A549 (cell line): ENCODE results near the gene SLC39A11. TPM values are rescaled to one million over a fixed set of nuclear protein-coding genes. Genes with fewer than 3 reads are reported as not detected.

ENCODE experiments used
- ATAC-seq, 2 experiments: fragments of 200-7000 bp in 1 of 2; fragments of >200 bp in 1 of 2; cut with Nextera tagmentation in 1 of 2; cut with Tn5 transposase in 1 of 2; 3 replicates each; pipeline versions ENCODE4 v1.8.0 to v1.9.1; 2018 to 2020; ENCODE audit warnings: mild to moderate bottlenecking in 1 of 2, moderate library complexity in 1 of 2
- CTCF ChIA-PET: fragments of 300-600 bp; sonication (Branson Sonifier 250); formaldehyde crosslinking; extraction: SDS; loops from one replicate; lab custom pipeline; 2021; ENCODE audit warnings: antibody characterized with exemption, inconsistent platforms; lab: Yijun Ruan, JAX
- POLR2A ChIA-PET: fragments of 350-600 bp; formaldehyde crosslinking; extraction: SDS; loops from one replicate; lab custom pipeline; 2021; ENCODE audit warnings: antibody characterized with exemption, inconsistent platforms; lab: Yijun Ruan, JAX
- DNase-seq, 2 experiments: peaks; one replicate each; pipeline versions ENCODE4 v3.0.0 to v3.0.0-alpha.2; 2011 to 2016; ENCODE audit warnings: low read depth in 1 of 2, low spot score in 1 of 2
- FAIRE-seq: peaks from 2 replicates; lab custom pipeline; 2011; peaks lifted over from hg19 to GRCh38; lab: Jason Lieb, UNC
- H3K27ac ChIP-seq, 2 experiments: fragments of >200 bp; sonication (Bioruptor Twin); formaldehyde crosslinking; 3 replicates each; pipeline ENCODE4 v1.5.1; 2016 to 2017
- H3K4me1 ChIP-seq: fragments of >200 bp; sonication (Bioruptor Twin); formaldehyde crosslinking; 3 replicates; pipeline ENCODE4 v1.6.1; 2016
- H3K4me2 ChIP-seq: fragments of >200 bp; sonication (Bioruptor Twin); formaldehyde crosslinking; 3 replicates; pipeline ENCODE4 v1.6.1; 2016
- H3K4me3 ChIP-seq: fragments of >200 bp; sonication (Bioruptor Twin); formaldehyde crosslinking; 3 replicates; pipeline ENCODE4 v1.5.1; 2016
- H3K9me3 ChIP-seq: fragments of >200 bp; sonication (Bioruptor Twin); formaldehyde crosslinking; 3 replicates; pipeline ENCODE4 v1.6.1; 2016
- BCL3 ChIP-seq: fragments of >200 bp; sonication (Bioruptor Twin); formaldehyde crosslinking; IDR thresholded peaks from 3 replicates; pipeline ENCODE4 v1.6.1; 2016
- CEBPB ChIP-seq, 2 experiments: fragments of >200 bp in 1 of 2; sonication (Bioruptor Twin) in 1 of 2; formaldehyde crosslinking in 1 of 2; IDR thresholded peaks; 2 replicates each; pipeline ENCODE4 v1.6.1; 2012 to 2016
- CTCF ChIP-seq: fragments of >200 bp; sonication (Bioruptor Twin); formaldehyde crosslinking; IDR thresholded peaks from 3 replicates; pipeline ENCODE4 v1.5.1; 2016
- E2F6 ChIP-seq: IDR thresholded peaks from 2 replicates; pipeline ENCODE4 v1.6.1; 2012; ENCODE audit warnings: low read depth, borderline replicate concordance
- EP300 ChIP-seq, 2 experiments: fragments of >200 bp; sonication (Bioruptor Twin); formaldehyde crosslinking; IDR thresholded peaks; 2 replicates in 1 of 2; 3 replicates in 1 of 2; pipeline ENCODE4 v1.6.1; 2016 to 2017
- ESRRA ChIP-seq: fragments of 150-350 bp; IDR thresholded peaks from 2 replicates; pipeline ENCODE4 v1.6.1; 2014; ENCODE audit warnings: mild to moderate bottlenecking, low read length, borderline replicate concordance
- FOSL2 ChIP-seq, 2 experiments: fragments of 450-650 bp in 1 of 2; fragments of >200 bp in 1 of 2; sonication (Bioruptor Twin) in 1 of 2; formaldehyde crosslinking; IDR thresholded peaks; 2 replicates each; pipeline versions ENCODE4 v1.5.0 to v1.6.1; 2016 to 2020; ENCODE audit warnings: mild to moderate bottlenecking in 1 of 2, moderate library complexity in 1 of 2
- FOXS1 ChIP-seq: fragments of 250-450 bp; sonication (Bioruptor Pico); IDR thresholded peaks from 2 replicates; pipeline ENCODE4 v1.5.0; 2020; ENCODE audit warnings: mild to moderate bottlenecking, moderate library complexity
- GATA3 ChIP-seq: IDR thresholded peaks from 2 replicates; pipeline ENCODE4 v1.6.1; 2012; ENCODE audit warnings: borderline replicate concordance
- HEYL ChIP-seq: fragments of 250-450 bp; sonication (Bioruptor Pico); IDR thresholded peaks from 2 replicates; pipeline ENCODE4 v1.8.0; 2021; ENCODE audit warnings: mild to moderate bottlenecking, moderate library complexity
- HOXA7 ChIP-seq: fragments of 250-450 bp; sonication (Bioruptor Pico); IDR thresholded peaks from 2 replicates; pipeline ENCODE4 v1.5.0; 2020; ENCODE audit warnings: mild to moderate bottlenecking, moderate library complexity
- HOXB5 ChIP-seq: fragments of 250-450 bp; sonication (Bioruptor Pico); IDR thresholded peaks from 2 replicates; pipeline ENCODE4 v1.5.0; 2020; ENCODE audit warnings: mild to moderate bottlenecking, moderate library complexity
- MAFK ChIP-seq: fragments of 450-650 bp; IDR thresholded peaks from 2 replicates; pipeline ENCODE4 v1.6.1; 2014; ENCODE audit not compliant: partially characterized antibody
- MAX ChIP-seq: IDR thresholded peaks from 2 replicates; pipeline ENCODE4 v1.6.1; 2012
- MAZ ChIP-seq: fragments of 150-350 bp; IDR thresholded peaks from 2 replicates; pipeline ENCODE4 v1.6.1; 2014; ENCODE audit warnings: antibody characterized with exemption, low read depth, low read length, borderline replicate concordance
- NFE2L2 ChIP-seq: fragments of 150-350 bp; conservative IDR thresholded peaks from 2 replicates; pipeline ENCODE4 v1.6.1; 2014; ENCODE audit warnings: low read length
- NR3C1 ChIP-seq: fragments of >200 bp; sonication (Bioruptor Twin); formaldehyde crosslinking; IDR thresholded peaks from 3 replicates; pipeline ENCODE4 v1.6.1; 2017
- POLR2AphosphoS2 ChIP-seq: conservative IDR thresholded peaks from 2 replicates; pipeline ENCODE4 v1.6.1; 2012; ENCODE audit warnings: low read length, improper control_type of control experiment, inconsistent platforms
- RCOR1 ChIP-seq: fragments of 150-350 bp; IDR thresholded peaks from 2 replicates; pipeline ENCODE4 v1.6.1; 2014; ENCODE audit warnings: antibody characterized with exemption, low read length, low read depth
- RNF2 ChIP-seq: fragments of 200-600 bp; sonication (generic); IDR thresholded peaks from 2 replicates; pipeline ENCODE4 v1.6.1; 2016; ENCODE audit warnings: low read depth, mild to moderate bottlenecking, antibody characterized with exemption, moderate library complexity, borderline replicate concordance
- SMC3 ChIP-seq: fragments of >200 bp; sonication (Bioruptor Twin); formaldehyde crosslinking; IDR thresholded peaks from 3 replicates; pipeline ENCODE4 v1.6.1; 2018; ENCODE audit warnings: inconsistent platforms
- SREBF2 ChIP-seq: fragments of 450-650 bp; IDR thresholded peaks from 2 replicates; pipeline ENCODE4 v1.6.1; 2014; ENCODE audit warnings: mild to moderate bottlenecking, moderate library complexity
- TFCP2L1 ChIP-seq: fragments of 250-450 bp; sonication (Bioruptor Pico); IDR thresholded peaks from 2 replicates; pipeline ENCODE4 v1.5.0; 2021; ENCODE audit warnings: mild to moderate bottlenecking
- TP53 ChIP-seq: fragments of 250-450 bp; sonication (Bioruptor Pico); IDR thresholded peaks from 2 replicates; pipeline ENCODE4 v1.5.0; 2021; ENCODE audit warnings: mild to moderate bottlenecking, moderate library complexity
- USF2 ChIP-seq: fragments of 450-650 bp; IDR thresholded peaks from 2 replicates; pipeline ENCODE4 v1.6.1; 2014; ENCODE audit warnings: antibody characterized with exemption
- ZC3H11A ChIP-seq: fragments of 450-650 bp; IDR thresholded peaks from 2 replicates; pipeline ENCODE4 v1.6.1; 2014; ENCODE audit warnings: antibody characterized with exemption, mild to moderate bottlenecking
- ZNF302 ChIP-seq: fragments of 250-450 bp; sonication (Bioruptor Pico); IDR thresholded peaks from 2 replicates; pipeline ENCODE4 v1.9.0; 2021; ENCODE audit warnings: inconsistent platforms, mild to moderate bottlenecking, moderate library complexity
- WGBS: methylation state at CpG from one replicate; pipeline ENCODE4 v1.1.6; 2017; ENCODE audit errors: missing lambda C conversion rate; 5-methylcytosine and 5-hydroxymethylcytosine counted together
- polyA plus RNA-seq, 4 experiments: library from polyadenylated mRNA; depleted of rRNA in 3 of 4; stranded (reverse); fragments of >200 nt; fragmentation: RNase III in 1 of 4; extraction: RNeasy Plus Mini Kit Qiagen cat#74134 plus additional on column Dnase treatment in 1 of 4; gene quantifications; 2 replicates in 3 of 4; 3 replicates in 1 of 4; pipeline ENCODE4 v1.2.3, GENCODE V29; 2011 to 2017

Gene SLC39A11
- polyA plus RNA-seq, 2 of the 4 experiments (the other 2 are of a cell fraction), result 18.4 to 25.2 TPM

- TF ChIP-seq CTCF (no peak), BCL3 (no peak)
Observed at GRCh38 chr17:73071066-73071999, 21.2 kb downstream of the SLC39A11 start (continued).

GRCh38 chr17:73069841-73070240 is 22.6 kb downstream of the SLC39A11 start:
- DNase-seq (no peak), ATAC-seq (no peak), FAIRE-seq (no peak)
- H3K9me3 ChIP-seq, result no peaks in the 10 kb centered on the region
- POLR2A ChIA-PET, result no interaction called here
- 86% methylated on average over 3 of the region's 3 CpGs for WGBS
- H3K4me3 ChIP-seq, result no peak overlapping the region
- no peak overlapping the region for H3K4me2 ChIP-seq
- no peaks in the 10 kb centered on the region for H3K4me1 ChIP-seq
- no peak overlapping the region for H3K27ac ChIP-seq
- CTCF ChIA-PET, result interaction anchor here (0.8 to 2.0 kb wide), 3 partner anchors 22 to 342 kb away, joined by 3 to 5 read pairs (median 3); no protein-coding TSS in a partner anchor
- no peak for TF ChIP-seq TP53 (CRISPR knock-in tag)
- TF ChIP-seq HOXB5 (CRISPR knock-in tag), result no peak
- no peak for TF ChIP-seq SREBF2
- TF ChIP-seq ZC3H11A, result no peak
- TF ChIP-seq SMC3, result no peak
- TF ChIP-seq POLR2AphosphoS2, result no peak
- no peak for TF ChIP-seq TFCP2L1 (CRISPR knock-in tag)
- no peak for TF ChIP-seq HEYL (CRISPR knock-in tag)
- TF ChIP-seq MAFK, result no peak
- TF ChIP-seq ESRRA, result no peak
- no peak for TF ChIP-seq CEBPB (IDR thresholded peaks at IDR 0.05)
- TF ChIP-seq E2F6, result no peak
- no peak for TF ChIP-seq RNF2
- no peak for TF ChIP-seq MAZ
- TF ChIP-seq MAX, result no peak
- no peak for TF ChIP-seq EP300 (IDR thresholded peaks at IDR 0.05)
- no peak for TF ChIP-seq FOSL2 (IDR thresholded peaks at IDR 0.05)
- no peak for TF ChIP-seq FOSL2 (CRISPR knock-in tag; IDR thresholded peaks at IDR 0.05)

- ATAC-seq (no peak), FAIRE-seq (no peak), DNase-seq (no peak)
- ChIA-PET CTCF (interaction anchor here (0.8 to 2.0 kb wide), 5 partner anchors 9 to 341 kb away, joined by 3 to 5 read pairs (median 3); no protein-coding TSS in a partner anchor), POLR2A (no interaction called here)
- WGBS, result 83% methylated on average over 5 of the region's 5 CpGs
- no peak overlapping the region for H3K4me3 ChIP-seq
- no peak overlapping the region for H3K4me2 ChIP-seq
- no peaks in the 10 kb centered on the region for H3K4me1 ChIP-seq
- no peak overlapping the region for H3K27ac ChIP-seq
- no peaks in the 10 kb centered on the region for H3K9me3 ChIP-seq
- no peak for TF ChIP-seq HOXA7 (CRISPR knock-in tag)
- TF ChIP-seq FOXS1, result no peak
- no peak for TF ChIP-seq RCOR1
- TF ChIP-seq ZNF302, result no peak
- TF ChIP-seq BCL3, result no peak
- TF ChIP-seq GATA3, result no peak
- no peak for TF ChIP-seq NR3C1
- TF ChIP-seq USF2, result no peak
- TF ChIP-seq HOXB5 (CRISPR knock-in tag), result no peak
- TF ChIP-seq SREBF2, result no peak
- no peak for TF ChIP-seq NFE2L2
Observed at GRCh38 chr17:73069164-73069770, 23.2 kb downstream of the SLC39A11 start.
